Measurements from ENCODE around the gene MAP3K15.
A peak's percentile ranks its signal among the peaks of the same experiment; 100 is the strongest.

The MAP3K15 gene

DNA sequence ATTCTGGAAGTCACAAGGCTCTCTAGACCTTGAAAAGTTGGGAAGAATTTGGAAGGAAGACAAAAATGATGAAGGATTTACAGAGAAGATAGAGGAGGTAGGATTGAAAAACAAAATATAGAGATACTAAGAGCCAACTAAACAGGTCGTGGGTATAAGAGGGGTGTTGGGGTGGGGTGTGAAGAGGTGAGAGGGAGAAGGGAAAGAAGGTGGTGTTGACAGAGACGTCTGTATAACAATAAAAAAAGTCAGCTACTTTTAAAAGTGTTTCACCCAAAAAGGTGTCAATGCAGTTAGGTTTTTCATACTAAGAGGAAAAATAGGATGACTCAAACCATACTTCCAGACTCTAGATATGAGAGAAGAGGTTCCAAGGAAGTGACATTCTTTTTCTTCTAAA lies 33.0 kb upstream of the MAP3K15 start:
- no peak for DNase-seq (ENCODE audit: extremely low read depth, low read depth)
- no peak for TF ChIP-seq CTCF (IDR thresholded peaks at IDR 0.05; ENCODE audit: low read depth, low read length)

DNA sequence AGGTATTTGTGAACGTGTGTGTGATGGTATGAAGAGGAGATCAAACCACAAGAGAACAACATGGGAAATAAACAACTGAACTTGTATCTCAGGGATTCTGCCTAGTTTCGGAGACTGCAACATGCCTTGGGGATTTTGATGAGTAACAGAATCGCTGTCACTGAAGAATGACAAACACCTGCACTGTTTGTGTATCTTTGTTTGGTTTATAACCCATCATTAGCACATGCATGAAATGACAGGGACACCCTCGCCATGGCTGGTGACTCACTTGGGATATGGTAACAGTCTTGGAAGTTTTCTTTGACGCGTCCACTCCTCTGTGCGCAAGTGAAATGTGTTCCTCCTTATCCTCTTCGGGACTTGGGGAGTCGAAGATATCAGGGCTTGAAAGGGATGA lies 30.3 kb upstream of the MAP3K15 start:
- DNase-seq (ENCODE audit: extremely low read depth, low read depth) = no peak
- TF ChIP-seq CTCF (IDR thresholded peaks at IDR 0.05; ENCODE audit: low read depth, low read length) = no peak

DNA sequence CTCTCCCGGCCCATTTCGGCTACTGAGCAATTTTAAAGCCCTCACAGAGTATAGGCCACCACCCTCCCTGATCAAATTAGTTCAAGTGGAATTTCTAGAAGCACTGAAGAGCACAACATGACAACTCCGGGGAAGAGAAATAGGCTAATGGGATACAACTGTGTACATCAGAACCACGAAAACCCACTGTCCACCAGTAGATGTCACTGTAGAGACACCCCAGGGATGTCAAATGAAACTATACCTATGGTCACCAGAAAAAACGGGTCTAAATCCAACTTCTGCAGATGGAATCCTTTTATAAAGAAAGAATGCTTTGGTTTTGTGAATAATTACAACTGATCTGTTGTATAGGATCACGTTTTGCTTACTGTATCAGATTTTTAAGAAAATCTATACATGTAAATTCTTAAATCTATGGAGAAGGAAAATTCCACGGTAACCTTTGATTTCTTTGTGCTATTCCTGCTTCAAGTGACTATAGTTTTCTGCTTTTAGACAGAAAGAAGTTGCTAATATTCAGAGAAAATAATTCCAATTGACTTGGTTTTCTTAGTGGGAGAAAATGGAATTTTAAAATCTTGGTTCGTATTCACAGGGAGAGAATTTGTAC lies 29.5 kb upstream of the MAP3K15 start:
- peak; percentile 23 for DNase-seq (ENCODE audit: extremely low read depth, low read depth)
- TF ChIP-seq CTCF (IDR thresholded peaks at IDR 0.05; ENCODE audit: low read depth, low read length) = peak; percentile 81

- no peak for DNase-seq (ENCODE audit: extremely low read depth, low read depth)
- TF ChIP-seq CTCF (IDR thresholded peaks at IDR 0.05; ENCODE audit: low read depth, low read length) = no peak
Observed at GRCh38 chrX:19543951-19544381, 28.7 kb upstream of the MAP3K15 start.

DNA sequence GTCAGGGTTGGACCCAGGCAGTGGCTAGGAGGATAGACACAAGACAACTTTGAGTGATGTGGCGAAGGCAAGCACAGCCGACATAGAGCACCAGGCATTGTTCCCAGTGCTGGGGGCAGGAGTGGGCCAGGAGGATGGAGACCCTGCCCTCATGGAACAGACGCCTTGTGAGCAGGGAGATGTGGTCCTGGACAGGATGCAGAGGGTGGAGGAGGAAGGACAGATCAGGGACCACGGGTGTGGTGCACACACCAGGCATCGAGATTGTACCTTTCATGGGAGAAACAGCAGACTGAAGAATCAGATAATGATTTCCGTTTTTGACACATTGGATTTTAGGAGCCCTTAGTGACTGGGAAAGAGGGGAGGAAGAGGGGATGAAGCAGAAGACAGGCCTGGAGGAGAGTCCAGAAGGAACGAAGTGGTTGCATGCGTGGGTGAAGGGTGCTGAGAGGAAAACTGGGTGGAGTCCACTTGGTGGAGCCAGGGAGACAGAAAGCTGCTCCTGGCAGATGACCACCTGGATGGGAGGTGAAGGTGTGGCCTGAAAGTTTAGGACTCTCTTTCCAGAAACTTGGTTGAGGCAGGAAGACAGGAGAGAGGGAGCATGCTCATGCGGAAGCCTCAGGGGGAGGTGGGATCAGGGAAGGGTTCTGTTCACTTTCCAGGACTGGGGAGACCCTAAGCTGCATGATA lies 27.9 kb upstream of the MAP3K15 start:
- no peak for TF ChIP-seq CTCF (IDR thresholded peaks at IDR 0.05; ENCODE audit: low read depth, low read length)

DNA sequence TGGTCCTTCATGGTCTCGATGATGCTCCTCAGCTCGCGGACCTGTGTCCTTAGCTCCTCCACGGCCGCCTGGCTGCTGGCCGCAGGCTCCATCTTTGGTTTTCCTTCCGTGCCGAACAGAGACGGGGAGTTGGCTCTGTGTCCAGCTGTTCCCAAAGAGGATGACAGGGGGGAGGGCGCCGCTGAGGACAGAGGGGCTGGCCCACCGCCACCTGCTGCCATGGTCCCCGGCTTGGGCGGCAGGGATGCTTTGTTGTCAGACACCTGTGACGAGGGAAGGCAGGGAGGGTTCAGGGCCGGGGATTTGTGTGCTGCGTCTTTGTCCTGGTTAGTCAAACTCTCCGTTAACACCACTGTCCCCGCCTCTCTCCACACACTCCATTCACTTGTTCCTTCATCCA lies 26.6 kb upstream of the MAP3K15 start:
- DNase-seq (ENCODE audit: extremely low read depth, low read depth) = no peak

More for the DNA sequence above, 27.9 kb upstream of the MAP3K15 start:
- DNase-seq (ENCODE audit: extremely low read depth, low read depth) = no peak

More for the DNA sequence above, 26.6 kb upstream of the MAP3K15 start:
- TF ChIP-seq CTCF (IDR thresholded peaks at IDR 0.05; ENCODE audit: low read depth, low read length) = no peak

All from AG09319 (cell line).